ENCODE results near the gene MPPED1.

The MPPED1 gene

GRCh38 chr22:43427296-43428004 lies 15.6 kb downstream of the MPPED1 start:
- H3K4me3 ChIP-seq (ENCODE audit: low read length), result no peak overlapping the region
- no peak overlapping the region for H3K9ac ChIP-seq (ENCODE audit: low read depth, low read length)
- no peaks in the 10 kb centered on the region for H3K4me1 ChIP-seq (ENCODE audit: control insufficient read depth, insufficient read depth, low read length)
- no peak overlapping the region for H3K4me2 ChIP-seq (ENCODE audit: low read length)
- no peaks in the 10 kb centered on the region for H3K36me3 ChIP-seq (ENCODE audit: insufficient read depth, low read length)
- H3K9me3 ChIP-seq (replicated peaks; ENCODE audit: low read length), result no peaks in the 10 kb centered on the region
- H3K27me3 ChIP-seq (ENCODE audit: control insufficient read depth, insufficient read depth, low read length), result peaks cover 28% of the 10 kb centered on the region

GRCh38 chr22:43428005-43428485 lies 16.2 kb downstream of the MPPED1 start:
- Histone ChIP-seq H3K4me1 (ENCODE audit: control insufficient read depth, insufficient read depth, low read length) (no peaks in the 10 kb centered on the region), H3K36me3 (ENCODE audit: insufficient read depth, low read length) (no peaks in the 10 kb centered on the region), H3K4me2 (ENCODE audit: low read length) (no peak overlapping the region), H3K4me3 (ENCODE audit: low read length) (no peak overlapping the region), H3K9ac (ENCODE audit: low read depth, low read length) (no peak overlapping the region), H3K9me3 (replicated peaks; ENCODE audit: low read length) (no peaks in the 10 kb centered on the region), H3K27me3 (ENCODE audit: control insufficient read depth, insufficient read depth, low read length) (peaks cover 28% of the 10 kb centered on the region)

- Histone ChIP-seq H3K4me2 (ENCODE audit: low read length) (no peak overlapping the region), H3K9me3 (replicated peaks; ENCODE audit: low read length) (no peaks in the 10 kb centered on the region), H3K4me3 (ENCODE audit: low read length) (no peak overlapping the region), H3K9ac (ENCODE audit: low read depth, low read length) (no peak overlapping the region), H3K36me3 (ENCODE audit: insufficient read depth, low read length) (no peaks in the 10 kb centered on the region), H3K4me1 (ENCODE audit: control insufficient read depth, insufficient read depth, low read length) (no peaks in the 10 kb centered on the region), H3K27me3 (ENCODE audit: control insufficient read depth, insufficient read depth, low read length) (peaks cover 25% of the 10 kb centered on the region)
Observed at GRCh38 chr22:43428521-43428920, 16.7 kb downstream of the MPPED1 start.

GRCh38 chr22:43429426-43429825 lies 17.6 kb downstream of the MPPED1 start:
- H3K4me1 ChIP-seq (ENCODE audit: control insufficient read depth, insufficient read depth, low read length), result no peaks in the 10 kb centered on the region
- no peaks in the 10 kb centered on the region for H3K36me3 ChIP-seq (ENCODE audit: insufficient read depth, low read length)
- no peaks in the 10 kb centered on the region for H3K9me3 ChIP-seq (replicated peaks; ENCODE audit: low read length)
- H3K27me3 ChIP-seq (ENCODE audit: control insufficient read depth, insufficient read depth, low read length), result peaks cover 27% of the 10 kb centered on the region
- H3K9ac ChIP-seq (ENCODE audit: low read depth, low read length), result no peak overlapping the region
- H3K4me2 ChIP-seq (ENCODE audit: low read length), result no peak overlapping the region
- H3K4me3 ChIP-seq (ENCODE audit: low read length), result no peak overlapping the region

- H3K36me3 ChIP-seq (ENCODE audit: insufficient read depth, low read length), result no peaks in the 10 kb centered on the region
- H3K4me3 ChIP-seq (ENCODE audit: low read length), result no peak overlapping the region
- H3K9ac ChIP-seq (ENCODE audit: low read depth, low read length), result no peak overlapping the region
- H3K4me2 ChIP-seq (ENCODE audit: low read length), result no peak overlapping the region
- no peaks in the 10 kb centered on the region for H3K9me3 ChIP-seq (replicated peaks; ENCODE audit: low read length)
- peaks cover 35% of the 10 kb centered on the region for H3K27me3 ChIP-seq (ENCODE audit: control insufficient read depth, insufficient read depth, low read length)
- no peaks in the 10 kb centered on the region for H3K4me1 ChIP-seq (ENCODE audit: control insufficient read depth, insufficient read depth, low read length)
Observed at GRCh38 chr22:43431808-43432554, 20.2 kb downstream of the MPPED1 start.

GRCh38 chr22:43432883-43433415 lies 21.1 kb downstream of the MPPED1 start:
- no peaks in the 10 kb centered on the region for H3K36me3 ChIP-seq (ENCODE audit: insufficient read depth, low read length)
- H3K27me3 ChIP-seq (ENCODE audit: control insufficient read depth, insufficient read depth, low read length), result peaks cover 31% of the 10 kb centered on the region
- H3K4me1 ChIP-seq (ENCODE audit: control insufficient read depth, insufficient read depth, low read length), result no peaks in the 10 kb centered on the region
- no peak overlapping the region for H3K4me2 ChIP-seq (ENCODE audit: low read length)
- H3K9ac ChIP-seq (ENCODE audit: low read depth, low read length), result no peak overlapping the region
- no peak overlapping the region for H3K4me3 ChIP-seq (ENCODE audit: low read length)
- H3K9me3 ChIP-seq (replicated peaks; ENCODE audit: low read length), result no peaks in the 10 kb centered on the region

- H3K9ac ChIP-seq (ENCODE audit: low read depth, low read length), result no peak overlapping the region
- H3K4me2 ChIP-seq (ENCODE audit: low read length), result no peak overlapping the region
- H3K36me3 ChIP-seq (ENCODE audit: insufficient read depth, low read length), result no peaks in the 10 kb centered on the region
- no peaks in the 10 kb centered on the region for H3K4me1 ChIP-seq (ENCODE audit: control insufficient read depth, insufficient read depth, low read length)
- no peaks in the 10 kb centered on the region for H3K9me3 ChIP-seq (replicated peaks; ENCODE audit: low read length)
- no peak overlapping the region for H3K4me3 ChIP-seq (ENCODE audit: low read length)
- H3K27me3 ChIP-seq (ENCODE audit: control insufficient read depth, insufficient read depth, low read length), result peaks cover 27% of the 10 kb centered on the region
Observed at GRCh38 chr22:43433451-43434274, 21.8 kb downstream of the MPPED1 start.

- Histone ChIP-seq H3K4me1 (ENCODE audit: control insufficient read depth, insufficient read depth, low read length) (no peaks in the 10 kb centered on the region), H3K9me3 (replicated peaks; ENCODE audit: low read length) (no peaks in the 10 kb centered on the region), H3K9ac (ENCODE audit: low read depth, low read length) (no peak overlapping the region), H3K4me2 (ENCODE audit: low read length) (no peak overlapping the region), H3K27me3 (ENCODE audit: control insufficient read depth, insufficient read depth, low read length) (peaks cover 27% of the 10 kb centered on the region), H3K36me3 (ENCODE audit: insufficient read depth, low read length) (no peaks in the 10 kb centered on the region), H3K4me3 (ENCODE audit: low read length) (no peak overlapping the region)
Observed at GRCh38 chr22:43434275-43434927, 22.6 kb downstream of the MPPED1 start.

- Histone ChIP-seq H3K4me2 (ENCODE audit: low read length) (no peak overlapping the region), H3K9me3 (replicated peaks; ENCODE audit: low read length) (no peaks in the 10 kb centered on the region), H3K4me1 (ENCODE audit: control insufficient read depth, insufficient read depth, low read length) (no peaks in the 10 kb centered on the region), H3K27me3 (ENCODE audit: control insufficient read depth, insufficient read depth, low read length) (peaks cover 28% of the 10 kb centered on the region), H3K4me3 (ENCODE audit: low read length) (no peak overlapping the region), H3K9ac (ENCODE audit: low read depth, low read length) (no peak overlapping the region), H3K36me3 (ENCODE audit: insufficient read depth, low read length) (no peaks in the 10 kb centered on the region)
Observed at GRCh38 chr22:43434928-43435311, 23.1 kb downstream of the MPPED1 start.

GRCh38 chr22:43435851-43436811 lies 24.3 kb downstream of the MPPED1 start:
- Histone ChIP-seq H3K36me3 (ENCODE audit: insufficient read depth, low read length) (no peaks in the 10 kb centered on the region), H3K27me3 (ENCODE audit: control insufficient read depth, insufficient read depth, low read length) (peaks cover 29% of the 10 kb centered on the region), H3K4me3 (ENCODE audit: low read length) (no peak overlapping the region), H3K9ac (ENCODE audit: low read depth, low read length) (no peak overlapping the region), H3K4me1 (ENCODE audit: control insufficient read depth, insufficient read depth, low read length) (no peaks in the 10 kb centered on the region), H3K4me2 (ENCODE audit: low read length) (no peak overlapping the region), H3K9me3 (replicated peaks; ENCODE audit: low read length) (no peaks in the 10 kb centered on the region)
